Measurements from ENCODE around the gene ADAM8.
"Not testable (repeated sequence)": the region's sequence is repeated elsewhere in the genome, so short reads cannot be mapped to it uniquely, and the experiment has no call there.

The ADAM8 gene

DNA sequence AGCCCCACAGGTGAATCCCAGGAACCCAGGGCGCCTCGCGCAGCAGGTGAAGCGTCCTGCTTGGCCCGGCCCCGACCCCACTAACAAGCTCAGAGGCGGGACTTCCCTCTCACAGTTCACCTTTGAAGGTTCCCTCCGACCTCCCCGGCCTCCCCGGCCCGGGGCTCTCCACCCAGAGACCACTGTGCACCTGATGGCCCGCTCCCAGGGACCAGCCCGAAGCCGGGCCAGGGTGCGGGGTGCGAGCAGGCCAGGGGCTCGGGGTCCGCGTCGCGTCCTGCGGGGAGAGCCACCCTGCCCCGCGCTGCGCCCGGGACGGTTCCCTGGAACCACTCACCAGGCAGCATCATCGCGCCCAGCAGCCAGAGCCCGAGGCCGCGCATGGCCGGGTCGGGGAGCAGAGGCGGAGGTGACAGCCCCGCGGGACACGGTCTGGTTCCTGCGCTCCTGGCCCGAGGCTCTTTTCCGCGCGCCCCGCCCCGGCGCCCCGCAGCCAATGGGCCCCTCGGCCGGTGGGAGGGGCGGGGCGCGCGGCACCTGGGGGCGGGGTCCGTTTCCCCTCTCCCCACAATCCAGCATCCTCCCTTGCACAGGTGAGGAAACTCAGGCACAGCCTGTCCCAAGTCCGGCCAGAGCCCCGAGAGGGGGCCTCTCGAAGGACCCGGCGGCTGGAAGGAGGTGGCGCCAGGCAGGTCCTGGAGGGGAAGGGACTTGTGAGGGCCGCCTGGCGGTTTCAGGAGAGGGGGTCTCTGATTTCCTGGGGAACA lies at the start of gene ADAM8:
TSS of gene ADAM8 (minus strand) at position 434 of the 767 bp plus-strand sequence. CDS start at position 383, 51 bp downstream.
- no peak for FAIRE-seq

DNA sequence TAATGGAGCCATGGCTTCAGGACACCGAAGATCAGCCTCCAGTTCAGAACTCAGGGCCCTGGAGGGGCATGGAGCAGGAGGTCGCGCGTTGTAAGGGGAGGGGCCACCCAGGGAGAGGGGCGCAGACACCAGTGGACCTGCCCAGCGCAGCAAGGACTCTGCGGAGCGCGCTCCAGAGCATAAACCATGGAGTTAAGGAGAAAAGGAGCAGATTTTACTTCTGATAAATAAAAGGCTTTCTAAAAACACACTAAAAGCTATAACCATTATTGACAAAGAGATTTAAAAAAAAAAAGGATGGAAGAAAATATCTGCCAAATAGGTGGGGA lies 49.5 kb upstream of the ADAM8 start:
- FAIRE-seq = no peak

DNA sequence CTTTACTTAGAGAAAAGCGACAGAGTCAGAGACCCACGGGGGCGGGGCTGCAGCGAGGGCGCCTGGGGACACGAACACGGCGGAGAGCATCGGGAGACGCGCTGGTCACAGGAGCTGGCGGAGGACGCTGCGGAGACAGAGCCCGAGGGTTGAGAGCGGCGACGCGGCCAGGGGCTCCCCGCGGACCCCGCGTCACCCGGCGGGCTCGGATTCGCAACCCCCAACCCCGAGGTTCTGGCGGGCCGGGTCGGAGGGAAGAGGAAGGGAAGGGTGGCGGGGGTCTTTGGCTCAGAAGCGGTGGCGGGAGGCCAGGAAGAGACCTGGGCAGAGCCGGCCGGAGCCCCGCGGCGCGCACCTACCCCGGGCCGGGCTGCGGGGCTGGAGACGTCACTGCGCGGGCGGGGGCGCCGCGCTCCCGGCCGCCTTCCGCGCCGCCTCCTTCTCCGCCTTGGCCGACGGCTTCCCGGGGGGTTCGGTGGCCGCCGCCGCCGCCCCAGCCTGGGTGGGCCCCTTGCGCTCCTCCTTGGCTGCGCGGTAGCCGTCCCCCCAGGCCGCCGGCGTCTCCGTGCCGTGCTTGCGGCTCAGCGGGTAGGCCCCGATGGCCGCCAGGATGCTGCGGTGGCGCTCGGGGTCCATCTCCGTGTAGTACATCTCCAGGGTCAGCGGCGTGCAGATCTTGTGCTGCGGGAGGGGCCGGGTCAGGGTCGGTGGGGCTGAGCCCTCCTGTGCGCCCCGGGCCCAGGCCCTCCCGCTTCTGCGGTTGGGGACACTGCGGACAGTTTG lies 49.0 kb upstream of the ADAM8 start:
- no peak for FAIRE-seq

DNA sequence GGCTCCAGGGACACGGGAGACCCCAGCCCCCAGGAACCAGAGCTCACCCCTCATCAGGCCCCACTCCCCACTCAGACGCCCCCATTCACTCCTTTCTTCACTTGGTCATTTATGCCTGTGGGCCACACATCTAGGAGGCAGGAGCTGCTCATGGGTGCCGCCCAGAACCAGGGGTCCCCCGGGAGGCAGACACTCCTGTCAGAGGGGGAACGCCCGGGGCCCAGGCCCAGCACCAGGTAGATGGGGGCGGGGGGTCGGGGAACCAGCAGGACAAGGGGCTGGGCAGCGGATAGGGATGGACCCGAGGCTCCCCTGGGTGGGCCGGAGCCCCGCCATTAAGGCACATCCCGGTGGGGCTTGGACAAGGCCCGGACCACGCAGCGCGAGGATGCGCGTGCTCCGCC lies 48.2 kb upstream of the ADAM8 start:
- no peak for FAIRE-seq

- no peak for FAIRE-seq
Measured at GRCh38 chr10:133324198-133324792, 47.6 kb upstream of the ADAM8 start.

GRCh38 chr10:133322064-133322709 lies 45.5 kb upstream of the ADAM8 start:
- not testable (repeated sequence) for FAIRE-seq

DNA sequence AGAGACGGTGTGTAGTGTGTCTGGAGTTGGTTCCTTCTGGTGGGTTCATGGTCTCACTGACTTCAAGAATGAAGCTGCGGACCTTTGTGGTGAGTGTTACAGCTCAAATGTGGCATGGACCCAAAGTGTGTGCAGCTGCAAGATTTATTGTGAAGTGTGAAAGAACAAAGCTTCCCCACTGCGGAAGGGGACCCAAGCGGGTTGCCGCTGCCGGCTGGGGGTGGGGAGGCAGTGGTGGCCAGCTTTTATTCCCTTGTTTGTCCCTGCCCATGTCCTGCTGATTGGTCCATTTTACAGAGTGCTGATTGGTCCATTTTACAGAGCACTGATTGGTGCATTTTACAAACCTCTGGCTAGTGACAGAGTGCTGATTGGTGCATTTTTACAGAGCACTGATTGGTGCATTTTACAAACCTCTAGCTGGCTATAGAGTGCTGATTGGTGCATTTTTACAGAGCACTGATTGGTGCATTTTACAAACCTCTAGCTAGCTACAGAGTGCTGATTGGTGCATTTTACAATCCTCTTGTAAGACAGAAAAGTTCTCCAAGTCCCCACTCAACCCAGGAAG lies 44.3 kb upstream of the ADAM8 start:
- FAIRE-seq = not testable (repeated sequence)

GRCh38 chr10:133318494-133319127 lies 41.9 kb upstream of the ADAM8 start:
- FAIRE-seq = no peak

GRCh38 chr10:133316732-133317131 lies 40.1 kb upstream of the ADAM8 start:
- FAIRE-seq = no peak

DNA sequence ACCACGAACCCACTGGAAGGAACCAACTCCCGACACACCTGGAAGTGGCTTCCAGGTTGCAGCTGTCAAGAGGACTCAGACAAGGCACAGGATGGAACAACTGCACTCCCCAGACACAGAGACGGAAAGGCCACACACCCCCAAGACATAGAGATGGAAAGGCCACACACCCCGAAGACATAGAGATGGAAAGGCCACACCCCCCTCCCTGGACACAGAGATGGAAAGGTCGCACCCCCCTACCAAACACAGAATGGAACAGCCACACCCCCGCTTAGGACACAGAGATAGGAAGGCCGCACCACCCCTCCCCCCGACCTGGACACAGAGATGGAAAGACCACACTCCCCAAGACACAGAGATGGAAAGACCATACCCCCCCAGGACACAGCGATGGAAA lies 39.6 kb upstream of the ADAM8 start:
- FAIRE-seq = no peak

DNA sequence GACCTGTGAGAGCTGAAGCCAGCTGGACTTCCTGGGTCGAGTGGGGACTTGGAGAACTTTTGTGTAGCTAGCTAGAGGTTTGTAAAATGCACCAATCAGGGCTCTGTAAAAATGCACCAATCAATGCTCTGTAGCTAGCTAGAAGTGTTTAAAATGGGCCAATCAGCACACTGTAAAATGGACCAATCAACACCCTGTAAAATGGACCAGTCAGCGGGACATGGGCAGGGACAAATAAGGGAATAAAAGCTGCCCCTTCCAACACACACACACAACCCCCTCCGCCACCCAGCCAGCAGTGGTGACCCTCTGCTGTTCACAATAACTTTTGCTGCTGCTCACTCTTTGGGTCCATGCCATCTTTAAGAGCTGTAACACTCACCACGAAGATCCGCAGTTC lies 39.2 kb upstream of the ADAM8 start:
- FAIRE-seq = no peak

- FAIRE-seq = no peak
Measured at GRCh38 chr10:133314911-133315310, 38.2 kb upstream of the ADAM8 start.

GRCh38 chr10:133313192-133313591 lies 36.5 kb upstream of the ADAM8 start:
- FAIRE-seq = no peak

GRCh38 chr10:133312769-133313145 lies 36.1 kb upstream of the ADAM8 start:
- FAIRE-seq = no peak

DNA sequence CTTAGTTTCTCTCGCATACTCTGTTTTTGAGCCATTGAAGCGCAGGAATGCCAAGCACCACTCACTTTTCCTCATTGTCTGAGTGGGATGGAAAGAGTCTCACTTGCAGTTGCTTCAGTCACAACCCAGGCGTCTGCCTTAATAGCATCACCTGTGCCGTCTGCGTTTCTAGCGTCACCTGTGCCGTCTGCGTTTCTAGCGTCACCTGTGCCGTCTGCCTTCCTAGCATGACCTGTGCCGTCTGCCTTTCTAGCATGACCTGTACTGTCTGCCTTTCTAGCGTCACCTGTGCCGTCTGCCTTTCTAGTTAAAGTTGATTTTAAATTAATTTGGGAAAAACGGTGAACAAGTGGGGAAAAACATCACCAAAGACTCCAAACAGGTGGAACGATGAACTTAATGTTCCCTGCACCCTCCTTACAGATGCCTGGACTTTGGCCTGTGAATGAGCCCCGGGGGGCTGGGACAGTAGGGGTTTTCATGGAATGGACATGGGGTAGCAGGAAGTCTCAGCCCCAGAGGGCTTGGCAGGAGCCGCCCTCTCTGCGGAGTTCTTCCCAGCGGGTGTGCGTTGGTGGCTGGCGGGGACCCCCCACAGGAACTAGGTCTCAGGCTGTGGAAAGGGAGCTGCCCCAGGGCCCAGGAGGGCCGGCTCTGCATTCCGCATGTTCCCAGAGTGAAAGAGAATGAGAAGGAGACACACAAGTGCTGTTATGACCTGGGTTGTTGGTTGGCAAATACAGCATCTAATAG lies 35.5 kb upstream of the ADAM8 start:
- FAIRE-seq = no peak

GRCh38 chr10:133311570-133311969 lies 34.9 kb upstream of the ADAM8 start:
- FAIRE-seq = no peak

- FAIRE-seq = no peak
Measured at GRCh38 chr10:133310789-133311188, 34.1 kb upstream of the ADAM8 start.

- FAIRE-seq = no peak
Measured at GRCh38 chr10:133310399-133310755, 33.7 kb upstream of the ADAM8 start.

- FAIRE-seq = no peak
Measured at GRCh38 chr10:133309720-133310398, 33.2 kb upstream of the ADAM8 start.

DNA sequence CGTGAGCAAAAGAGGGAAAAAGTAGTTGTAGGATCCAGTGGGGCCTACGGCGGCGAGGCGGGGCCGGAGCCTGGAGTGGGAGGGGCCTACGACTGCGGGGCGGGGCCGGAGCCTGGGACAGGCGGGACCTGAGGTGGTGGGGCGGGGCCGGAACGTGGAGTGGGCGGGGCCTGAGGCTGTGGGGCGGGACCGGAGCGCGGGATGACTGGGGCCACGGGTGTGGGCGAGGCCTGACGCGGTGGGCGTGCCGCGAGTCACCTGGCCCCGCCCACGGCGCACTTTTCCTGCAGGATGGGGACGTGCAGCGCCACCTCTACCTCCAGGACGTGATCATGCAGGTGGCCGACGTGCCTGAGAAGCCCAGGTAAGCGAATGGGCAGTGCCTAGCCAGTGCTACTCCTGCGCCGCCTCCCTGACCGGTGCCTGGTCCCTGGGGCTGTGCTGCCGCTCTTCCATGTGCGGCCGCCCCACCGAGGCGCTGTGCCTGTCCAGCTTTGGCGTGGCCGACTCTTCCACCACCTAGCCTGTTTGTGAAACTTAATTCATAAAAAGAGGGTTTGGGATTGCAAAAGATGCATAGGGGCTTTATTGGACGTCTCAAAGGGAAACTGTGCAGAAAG lies 32.5 kb upstream of the ADAM8 start:
- no peak for FAIRE-seq

Data from endometrium (tissue), 2 donors.